ENCODE results near the gene ZFP90.
A peak's percentile ranks its signal among the peaks of the same experiment; 100 is the strongest.
"Not testable (repeated sequence)": the region's sequence is repeated elsewhere in the genome, so short reads cannot be mapped to it uniquely, and the experiment has no call there.

ZFP90 gene

GRCh38 chr16:68514511-68514910 is 24.6 kb upstream of the ZFP90 start:
- H3K4me3 ChIP-seq (ENCODE audit: low read depth, low read length), result no peak overlapping the region
- no peak for DNase-seq (ENCODE audit: low read depth)

DNA sequence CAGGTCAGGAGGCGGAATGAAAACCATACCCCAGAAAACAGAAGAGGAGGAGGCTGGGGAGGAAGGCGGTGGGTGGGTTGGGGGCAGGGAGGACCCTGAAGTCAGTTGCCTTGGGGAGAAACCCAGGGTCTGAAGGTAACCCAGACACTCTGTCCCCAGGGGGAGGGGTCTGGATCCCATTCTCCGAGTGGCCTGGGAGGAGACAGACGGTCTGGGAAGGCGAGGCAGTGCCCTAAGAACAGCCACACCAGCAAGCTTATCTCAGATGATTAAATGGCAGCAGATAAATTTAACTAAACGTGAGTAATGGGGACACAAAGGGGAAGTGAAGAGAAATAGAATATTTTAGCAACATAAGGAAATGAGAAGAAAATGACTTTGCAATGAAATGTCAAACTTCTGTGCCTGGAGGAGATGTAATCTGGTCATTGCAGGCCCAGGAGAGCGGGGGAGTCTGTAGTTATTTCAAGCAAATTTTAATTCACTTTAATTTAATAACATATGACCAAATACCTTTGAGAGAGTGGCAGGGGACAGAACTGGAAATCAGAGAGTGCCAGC is 21.4 kb upstream of the ZFP90 start:
- no peak overlapping the region for H3K4me3 ChIP-seq (ENCODE audit: low read depth, low read length)
- DNase-seq (ENCODE audit: low read depth), result no peak

GRCh38 chr16:68519225-68519745 is 19.8 kb upstream of the ZFP90 start:
- H3K4me3 ChIP-seq (ENCODE audit: low read depth, low read length), result no peak overlapping the region
- no peak for DNase-seq (ENCODE audit: low read depth)

GRCh38 chr16:68520649-68521086 is 18.4 kb upstream of the ZFP90 start:
- peak; percentile 26 for DNase-seq (ENCODE audit: low read depth)
- peak overlapping the region; percentile 40 for H3K4me3 ChIP-seq (ENCODE audit: low read depth, low read length)

GRCh38 chr16:68524069-68524820 is 14.8 kb upstream of the ZFP90 start:
- DNase-seq (ENCODE audit: low read depth), result no peak
- no peak overlapping the region for H3K4me3 ChIP-seq (ENCODE audit: low read depth, low read length)

GRCh38 chr16:68526143-68526781 is 12.8 kb upstream of the ZFP90 start:
- DNase-seq (ENCODE audit: low read depth), result no peak
- H3K4me3 ChIP-seq (ENCODE audit: low read depth, low read length), result no peak overlapping the region

GRCh38 chr16:68526782-68527145 is 12.3 kb upstream of the ZFP90 start:
- H3K4me3 ChIP-seq (ENCODE audit: low read depth, low read length), result no peak overlapping the region
- no peak for DNase-seq (ENCODE audit: low read depth)

DNA sequence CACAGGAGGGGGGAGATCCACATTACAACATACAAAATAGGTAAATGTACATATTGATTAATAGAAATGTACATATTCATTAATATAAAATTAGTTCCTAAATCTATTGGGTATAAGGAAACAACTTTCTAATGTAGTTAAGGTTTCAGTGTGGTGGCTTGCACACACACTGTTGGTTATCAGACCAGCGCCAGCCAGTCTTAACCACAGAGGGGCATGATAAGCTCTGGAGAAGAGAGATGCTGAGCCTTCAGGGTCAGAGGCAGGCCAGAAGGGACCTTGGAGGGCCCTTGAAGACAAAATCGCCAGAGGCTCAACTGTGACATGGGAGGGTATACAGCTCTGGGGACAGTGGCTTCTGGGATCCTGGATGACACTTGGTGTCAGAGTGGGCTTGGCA is 10.9 kb upstream of the ZFP90 start:
- no peak for DNase-seq (ENCODE audit: low read depth)
- H3K4me3 ChIP-seq (ENCODE audit: low read depth, low read length), result no peak overlapping the region

DNA sequence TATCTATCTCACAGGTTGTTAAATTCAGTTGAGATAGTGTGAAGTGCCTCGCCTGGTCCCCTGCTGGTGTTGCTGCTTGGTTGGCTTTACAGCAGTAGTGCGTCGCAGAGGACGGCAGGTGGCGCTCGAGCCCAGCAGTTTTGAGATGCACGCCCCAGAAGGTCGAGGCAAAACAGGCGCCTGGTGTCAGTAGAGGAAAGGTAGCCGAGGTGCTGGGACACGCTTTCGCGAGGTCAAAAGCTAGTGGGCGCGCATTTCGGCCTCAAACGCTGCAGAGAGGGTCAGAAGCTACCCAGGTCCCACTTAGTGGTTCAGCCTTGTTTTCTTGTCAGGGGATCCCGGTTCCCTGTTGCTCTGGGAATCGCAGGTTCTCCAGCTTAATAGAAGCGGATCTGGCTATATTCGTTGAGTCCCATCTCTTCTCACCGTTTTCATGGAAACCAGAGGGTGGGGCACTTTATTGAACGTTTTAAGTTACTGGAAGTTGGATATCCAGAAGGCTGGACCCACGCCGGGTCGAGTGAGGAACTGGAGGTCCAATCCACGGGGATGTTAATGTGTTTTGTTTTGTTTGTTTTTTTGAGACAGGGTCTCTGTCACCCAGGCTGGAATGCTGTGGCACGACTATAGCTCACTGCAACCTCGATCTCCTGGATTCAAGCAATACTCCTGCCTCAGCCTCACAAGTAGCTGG is 10.3 kb upstream of the ZFP90 start:
- peak overlapping the region; percentile 29 for H3K4me3 ChIP-seq (ENCODE audit: low read depth, low read length)
- peak; percentile 15 for DNase-seq (ENCODE audit: low read depth)

DNA sequence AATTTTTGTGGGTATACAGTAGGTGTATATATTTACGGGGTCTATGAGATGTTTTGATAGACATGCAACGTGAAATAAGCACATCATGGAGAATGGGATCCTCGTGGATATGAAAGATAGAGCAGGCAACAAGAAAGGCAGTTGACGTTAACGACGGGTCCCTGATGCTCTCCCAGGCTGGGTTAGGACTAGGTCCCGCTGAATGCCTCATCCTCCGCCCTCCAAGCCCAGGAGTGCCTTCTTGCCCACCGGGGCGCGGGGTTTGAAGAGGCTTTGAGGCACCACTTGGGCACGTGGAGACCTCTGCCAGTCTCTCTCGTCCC is 9.5 kb upstream of the ZFP90 start:
- no peak for DNase-seq (ENCODE audit: low read depth)
- peak overlapping the region; percentile 85 for H3K4me3 ChIP-seq (ENCODE audit: low read depth, low read length)

DNA sequence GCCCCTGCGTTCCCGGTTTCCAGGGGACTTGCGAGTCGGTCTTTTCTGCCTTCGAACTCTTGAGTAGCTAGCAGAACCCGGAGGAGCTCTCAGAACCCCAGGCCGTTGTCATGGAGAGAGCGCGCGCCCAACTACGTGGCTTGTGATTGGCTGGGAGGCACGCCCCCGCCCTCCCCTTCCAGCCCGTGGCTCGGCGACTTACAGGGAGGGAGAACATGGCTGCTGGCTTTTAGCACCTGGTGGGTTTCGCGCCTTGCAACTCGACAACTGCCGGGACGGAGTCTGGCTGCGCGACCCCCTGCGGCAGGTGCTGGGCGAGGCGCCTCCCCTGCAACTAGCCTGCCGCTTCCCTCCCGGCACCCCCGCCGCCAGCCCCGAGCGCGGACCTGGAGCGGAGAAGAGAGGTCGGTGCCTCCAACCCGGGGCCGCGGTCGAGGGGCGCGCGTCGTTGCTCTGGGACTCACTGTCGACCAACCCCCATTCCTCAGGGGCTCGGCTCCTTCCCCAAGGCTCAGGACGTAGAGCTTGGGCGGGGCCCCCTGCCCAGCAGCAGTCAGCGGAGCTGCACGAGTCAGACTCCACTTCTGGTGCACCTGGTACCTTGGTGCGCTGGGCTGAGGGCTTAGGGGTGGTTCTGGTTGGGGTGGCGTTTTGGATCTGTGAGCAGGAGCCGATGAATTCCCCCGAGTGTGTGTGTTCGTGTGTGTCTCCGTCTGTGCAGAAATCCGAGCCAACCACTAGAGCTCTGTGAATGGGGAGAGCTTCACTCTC is 9.0 kb upstream of the ZFP90 start:
- peak; percentile 54 for DNase-seq (ENCODE audit: low read depth)
- H3K4me3 ChIP-seq (ENCODE audit: low read depth, low read length), result peak overlapping the region; percentile 85

DNA sequence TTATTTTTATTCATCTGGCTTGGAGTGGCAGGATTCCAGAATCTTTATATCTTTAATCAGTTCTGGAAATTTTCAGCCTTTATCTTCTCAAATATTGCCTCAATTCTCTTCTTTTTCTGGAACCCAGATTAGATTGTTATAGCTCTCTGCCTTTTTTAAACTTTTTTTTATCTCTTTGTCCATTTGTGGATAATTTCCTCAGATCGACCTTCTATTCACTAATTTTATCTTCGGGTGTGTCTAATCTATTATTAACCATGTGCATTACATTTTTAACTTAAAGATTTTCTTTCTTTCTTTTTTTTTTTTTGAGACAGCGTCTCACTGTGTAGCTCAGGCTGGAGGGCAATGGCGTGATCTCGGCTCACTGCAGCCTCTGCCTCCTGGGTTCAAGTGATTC is 5.2 kb upstream of the ZFP90 start:
- DNase-seq (ENCODE audit: low read depth), result no peak
- H3K4me3 ChIP-seq (ENCODE audit: low read depth, low read length), result no peak overlapping the region

DNA sequence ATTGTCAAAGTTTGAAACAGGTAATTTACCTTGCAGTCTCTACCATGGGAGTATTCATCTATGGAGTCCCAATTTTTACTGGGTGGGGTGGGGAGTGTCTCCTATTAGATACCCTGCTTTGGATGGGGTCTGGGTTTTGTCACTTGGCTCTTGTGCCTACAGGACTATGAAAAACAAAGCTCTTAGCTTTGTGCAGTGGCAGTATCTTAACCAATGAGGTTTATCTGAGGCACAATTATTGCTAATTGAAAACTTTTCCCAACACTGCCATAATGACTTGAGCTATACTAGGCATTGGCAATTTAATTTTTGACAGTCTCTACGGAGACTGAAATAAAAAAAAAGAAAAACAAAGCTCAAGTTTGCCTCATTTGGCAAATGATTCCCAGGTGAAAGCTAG is 3.8 kb upstream of the ZFP90 start:
- no peak overlapping the region for H3K4me3 ChIP-seq (ENCODE audit: low read depth, low read length)
- no peak for DNase-seq (ENCODE audit: low read depth)

DNA sequence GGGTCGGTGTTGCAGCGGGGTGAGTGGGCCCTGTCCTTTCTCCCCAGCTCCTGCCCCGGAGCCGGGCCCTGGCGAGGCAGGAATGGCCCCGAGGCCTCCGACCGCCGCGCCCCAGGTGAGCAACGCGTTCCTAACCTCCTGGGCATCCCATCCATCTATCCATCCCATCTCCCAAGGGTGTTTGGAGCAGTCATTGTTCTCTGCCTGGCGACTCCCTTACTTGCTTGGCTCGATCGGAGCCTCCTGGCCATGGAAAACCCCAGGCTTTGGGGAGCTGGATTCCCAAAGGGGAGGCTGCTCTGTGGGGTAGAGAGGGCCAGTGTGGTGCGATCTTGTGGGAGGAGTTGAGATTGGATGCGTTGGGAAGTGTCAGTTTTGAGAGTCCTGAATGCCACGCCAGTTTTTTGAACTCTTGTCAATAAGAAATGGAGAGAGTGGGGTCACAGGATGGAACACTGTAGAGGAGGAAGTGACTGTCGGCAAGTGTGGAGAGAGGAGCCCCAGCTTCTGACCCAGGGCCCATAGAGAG is 684 bp downstream of the ZFP90 start:
- H3K4me3 ChIP-seq (ENCODE audit: low read depth, low read length), result peak overlapping the region; percentile 87
- no peak for DNase-seq (ENCODE audit: low read depth)

DNA sequence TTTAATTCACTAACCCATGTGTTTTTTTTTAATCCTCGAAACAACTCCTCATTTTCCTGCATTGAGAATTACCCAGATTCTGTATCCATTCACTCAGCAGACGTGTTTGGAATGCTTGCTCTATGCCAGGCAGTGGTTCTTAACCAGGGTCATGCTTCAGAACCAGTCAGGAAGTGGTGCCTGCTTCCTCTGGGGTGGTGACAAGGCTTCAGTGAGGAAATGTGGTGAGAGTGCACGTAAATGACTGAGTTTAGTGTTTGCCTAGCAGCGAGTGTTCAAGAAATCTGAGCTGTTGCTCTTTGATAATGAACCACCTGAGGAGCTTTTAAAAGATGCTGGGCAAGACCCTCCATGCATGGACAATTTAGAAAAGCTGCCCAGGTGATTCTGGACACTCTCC is 9.9 kb downstream of the ZFP90 start:
- no peak overlapping the region for H3K4me3 ChIP-seq (ENCODE audit: low read depth, low read length)
- DNase-seq (ENCODE audit: low read depth), result no peak

DNA sequence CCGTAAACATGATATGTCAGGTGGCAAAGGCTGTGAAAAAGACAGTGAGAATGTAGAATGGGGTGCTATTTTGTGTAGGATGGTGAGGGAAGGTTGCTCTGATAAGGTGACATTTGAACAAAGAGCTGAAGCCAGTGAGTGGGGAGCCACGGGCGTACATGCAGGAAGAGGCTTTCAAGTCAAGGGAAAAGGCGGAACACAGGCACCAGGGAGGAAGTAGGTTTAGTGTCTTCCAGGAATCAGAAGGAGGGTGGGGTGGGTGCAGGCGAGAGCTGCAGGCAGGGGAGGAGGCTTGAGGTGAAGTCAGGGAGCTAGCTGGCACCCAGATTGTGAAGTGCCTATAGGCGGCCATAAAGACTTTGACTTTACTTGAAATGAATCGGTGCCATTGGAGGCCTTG is 14.1 kb downstream of the ZFP90 start:
- H3K4me3 ChIP-seq (ENCODE audit: low read depth, low read length), result no peak overlapping the region
- no peak for DNase-seq (ENCODE audit: low read depth)

GRCh38 chr16:68560341-68560740 is 21.2 kb downstream of the ZFP90 start:
- H3K4me3 ChIP-seq (ENCODE audit: low read depth, low read length); DNase-seq (ENCODE audit: low read depth): not testable (repeated sequence)

GRCh38 chr16:68563631-68564381 is 24.7 kb downstream of the ZFP90 start:
- no peak overlapping the region for H3K4me3 ChIP-seq (ENCODE audit: low read depth, low read length)
- DNase-seq (ENCODE audit: low read depth), result no peak

All from skeletal muscle cell (primary cell).